ENCODE results near the gene PRRC2A.
"Not testable (repeated sequence)": the region's sequence is repeated elsewhere in the genome, so short reads cannot be mapped to it uniquely, and the experiment has no call there.

PRRC2A gene

DNA sequence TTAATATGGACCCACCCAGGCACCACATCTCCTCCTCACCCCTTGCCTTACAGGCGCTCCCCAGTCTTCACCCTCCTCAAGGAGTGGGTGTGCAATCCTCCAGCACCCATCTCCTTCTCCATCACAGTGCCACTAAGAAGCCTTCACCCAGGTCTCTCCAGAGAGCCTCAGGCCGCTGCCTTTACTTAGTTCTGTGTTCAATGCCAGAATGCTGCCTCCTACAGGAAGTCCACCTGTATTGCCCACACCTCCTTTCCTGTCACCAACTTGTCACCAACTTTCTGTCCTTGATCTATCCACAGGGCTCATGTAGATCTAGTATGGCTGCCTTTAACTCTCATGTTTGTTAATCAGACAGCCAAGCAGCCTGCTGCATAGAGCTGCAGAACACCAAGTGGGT is 35.0 kb upstream of the PRRC2A start:
- no peak for DNase-seq (ENCODE audit: low read depth in 2 of 2)

- DNase-seq (ENCODE audit: low read depth in 2 of 2) = no peak
These were observed 34.5 kb upstream of the PRRC2A start, which contains the start of gene LST1 for GRCh38 chr6:31586008-31586407. Gene LST1 (plus strand): TSS chr6:31586277. CDS start chr6:31587300, 1,023 bp downstream.

- DNase-seq (ENCODE audit: low read depth in 2 of 2) = no peak
These were observed 33.8 kb upstream of the PRRC2A start for GRCh38 chr6:31586599-31587281.

DNA sequence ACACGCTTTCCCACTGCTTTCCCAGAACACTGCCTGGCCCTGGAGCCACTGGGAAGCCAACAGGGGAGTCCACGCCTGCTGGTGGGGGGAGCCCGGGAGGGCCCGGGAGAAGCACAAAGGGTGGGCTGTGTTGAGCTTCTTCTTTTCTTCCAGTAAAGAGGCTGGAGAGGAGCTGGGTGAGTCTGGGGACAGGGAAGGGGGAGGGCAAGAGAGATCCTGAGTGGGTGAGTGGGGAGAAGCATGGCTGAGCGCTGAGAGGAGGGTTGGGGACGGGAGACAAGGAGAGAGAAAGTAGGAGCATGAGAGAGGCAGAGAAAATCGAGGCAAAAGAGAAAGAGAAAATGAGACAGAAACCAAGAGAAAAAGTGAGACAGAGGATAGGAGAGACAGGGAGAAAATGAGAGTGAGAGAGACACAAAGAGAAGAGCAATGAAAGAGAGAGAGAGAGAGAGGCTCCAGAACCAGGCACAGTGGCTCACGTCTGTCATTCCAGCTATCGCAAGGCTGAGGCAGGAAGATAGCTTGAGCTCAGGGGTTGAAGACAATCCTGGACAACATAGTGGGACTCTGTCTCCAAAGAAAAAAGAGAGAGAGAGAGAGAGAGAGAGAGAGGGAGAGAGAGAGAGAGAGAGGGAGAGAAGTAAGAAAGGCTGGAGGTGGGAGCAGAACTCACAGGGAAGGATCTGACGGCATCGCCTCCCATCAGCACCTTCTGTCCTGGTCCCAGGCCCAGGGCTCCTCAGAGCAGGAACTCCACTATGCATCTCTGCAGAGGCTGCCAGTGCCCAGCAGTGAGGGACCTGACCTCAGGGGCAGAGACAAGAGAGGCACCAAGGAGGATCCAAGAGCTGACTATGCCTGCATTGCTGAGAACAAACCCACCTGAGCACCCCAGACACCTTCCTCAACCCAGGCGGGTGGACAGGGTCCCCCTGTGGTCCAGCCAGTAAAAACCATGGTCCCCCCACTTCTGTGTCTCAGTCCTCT is 32.4 kb upstream of the PRRC2A start:
- DNase-seq (ENCODE audit: low read depth in 2 of 2) = no peak

GRCh38 chr6:31588871-31589650 is 31.5 kb upstream of the PRRC2A start:
- DNase-seq (ENCODE audit: low read depth in 2 of 2) = no peak

- not testable (repeated sequence) for DNase-seq (ENCODE audit: low read depth in 2 of 2)
These were observed 29.8 kb upstream of the PRRC2A start for GRCh38 chr6:31590691-31591090.

- DNase-seq (ENCODE audit: low read depth in 2 of 2) = no peak
These were observed 28.1 kb upstream of the PRRC2A start for GRCh38 chr6:31592396-31592771.

DNA sequence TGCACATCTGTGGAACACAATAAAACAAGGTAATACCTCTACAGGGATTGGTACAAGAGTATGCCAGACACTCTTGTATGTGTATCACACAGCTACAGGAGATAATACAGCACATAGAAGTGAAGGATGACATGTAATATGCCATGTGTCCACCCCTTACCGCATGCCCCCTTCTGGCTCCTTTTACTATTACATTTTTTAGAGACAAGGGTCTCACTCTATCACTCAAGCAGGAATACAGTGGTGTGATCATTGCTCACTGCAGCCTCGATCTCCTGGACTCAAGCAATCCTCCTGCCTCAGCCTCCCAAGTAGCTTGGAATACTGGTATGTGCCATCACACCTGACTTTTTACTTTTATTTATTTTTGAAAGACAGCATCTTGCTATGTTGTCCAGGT is 23.5 kb upstream of the PRRC2A start:
- no peak for DNase-seq (ENCODE audit: low read depth in 2 of 2)

DNA sequence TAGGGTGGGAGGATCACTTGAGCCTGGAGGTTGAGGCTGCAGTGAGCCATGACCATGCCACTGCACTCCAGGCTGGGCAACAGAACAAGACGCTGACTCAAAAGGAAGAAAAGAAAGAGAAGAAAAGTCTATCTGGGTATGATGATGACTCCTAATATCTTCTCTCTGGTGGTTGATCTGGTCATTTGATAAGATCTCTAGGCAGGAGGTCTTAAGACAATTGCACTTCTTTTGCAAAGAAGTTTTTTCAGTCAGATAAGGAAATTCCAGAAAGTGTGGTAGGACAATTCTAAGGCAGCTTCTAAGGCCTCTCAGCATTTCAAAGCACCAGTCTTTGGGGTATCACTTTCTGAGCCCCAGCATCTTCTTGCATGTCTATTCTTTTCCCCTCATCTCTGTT is 13.2 kb upstream of the PRRC2A start:
- no peak for DNase-seq (ENCODE audit: low read depth in 2 of 2)

GRCh38 chr6:31609519-31610406 is 10.8 kb upstream of the PRRC2A start:
- DNase-seq (ENCODE audit: low read depth in 2 of 2) = no peak

GRCh38 chr6:31610968-31611367 is 9.5 kb upstream of the PRRC2A start:
- DNase-seq (ENCODE audit: low read depth in 2 of 2) = peak; percentile 27 to 39

GRCh38 chr6:31614075-31614619 is 6.4 kb upstream of the PRRC2A start:
- DNase-seq (ENCODE audit: low read depth in 2 of 2) = no peak

GRCh38 chr6:31614684-31615578 is 5.6 kb upstream of the PRRC2A start, which contains the start of gene AIF1:
Gene AIF1 (plus strand): TSS chr6:31615234. CDS start chr6:31615330, 96 bp downstream.
- DNase-seq (ENCODE audit: low read depth in 2 of 2) = no peak

DNA sequence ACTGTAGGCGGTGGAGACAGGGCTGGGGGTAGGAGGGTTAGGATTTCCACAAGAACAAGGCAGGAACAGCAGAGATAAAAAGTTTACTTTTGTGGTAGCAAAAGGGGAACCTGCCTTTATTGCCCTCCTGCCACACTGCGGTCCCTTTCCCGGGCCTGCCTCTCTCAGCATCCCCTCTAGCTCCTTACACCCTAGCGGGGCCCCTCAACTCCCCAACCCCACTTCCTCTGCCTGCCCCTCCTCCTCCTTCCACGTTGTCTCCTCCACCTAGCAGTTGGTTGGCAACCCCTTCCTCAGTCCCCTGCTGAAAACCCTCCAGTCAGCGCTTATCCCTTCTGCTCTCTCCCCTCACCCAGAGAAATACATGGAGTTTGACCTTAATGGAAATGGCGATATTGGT is 4.8 kb upstream of the PRRC2A start:
- no peak for DNase-seq (ENCODE audit: low read depth in 2 of 2)

- no peak for DNase-seq (ENCODE audit: low read depth in 2 of 2)
These were observed 3.5 kb upstream of the PRRC2A start for GRCh38 chr6:31617010-31617409.

DNA sequence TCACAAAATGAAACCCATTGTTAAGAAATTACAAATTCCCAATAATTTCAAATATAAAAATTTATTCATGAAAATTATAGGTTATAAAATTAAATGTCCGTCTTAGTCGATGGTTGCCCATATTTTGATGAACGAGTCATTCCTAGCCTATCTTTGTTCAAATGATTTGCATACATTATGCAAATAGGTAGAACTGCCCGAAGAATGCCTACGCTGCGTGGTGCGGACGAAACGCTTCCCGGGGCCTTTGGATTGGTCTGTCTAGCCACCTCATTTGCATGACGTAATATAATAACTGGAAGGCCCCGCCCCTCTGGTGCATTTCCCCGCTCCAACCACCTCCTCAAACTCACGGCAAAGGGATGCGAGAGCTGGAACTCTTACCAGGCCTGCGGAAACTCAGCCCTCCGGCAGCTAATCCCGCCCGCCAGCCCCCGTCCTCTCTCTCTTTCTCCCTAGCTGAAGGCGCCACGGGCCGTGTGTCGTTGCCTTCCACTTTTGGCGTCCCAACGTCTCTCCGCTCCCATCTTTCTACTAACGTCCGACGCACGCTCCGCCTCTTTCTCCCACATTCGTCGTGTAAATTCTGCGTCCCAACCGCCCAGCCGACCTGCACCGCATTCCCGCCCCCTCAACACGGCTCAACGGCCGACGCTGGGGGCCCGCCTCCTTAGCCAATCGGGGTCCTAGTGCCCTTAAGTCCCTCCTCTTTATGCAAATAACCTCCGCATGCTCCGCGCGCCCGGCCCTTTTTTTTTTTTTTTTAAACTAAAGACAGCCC is 520 bp upstream of the PRRC2A start:
- DNase-seq (ENCODE audit: low read depth in 2 of 2) = peak; percentile 93 to 99

DNA sequence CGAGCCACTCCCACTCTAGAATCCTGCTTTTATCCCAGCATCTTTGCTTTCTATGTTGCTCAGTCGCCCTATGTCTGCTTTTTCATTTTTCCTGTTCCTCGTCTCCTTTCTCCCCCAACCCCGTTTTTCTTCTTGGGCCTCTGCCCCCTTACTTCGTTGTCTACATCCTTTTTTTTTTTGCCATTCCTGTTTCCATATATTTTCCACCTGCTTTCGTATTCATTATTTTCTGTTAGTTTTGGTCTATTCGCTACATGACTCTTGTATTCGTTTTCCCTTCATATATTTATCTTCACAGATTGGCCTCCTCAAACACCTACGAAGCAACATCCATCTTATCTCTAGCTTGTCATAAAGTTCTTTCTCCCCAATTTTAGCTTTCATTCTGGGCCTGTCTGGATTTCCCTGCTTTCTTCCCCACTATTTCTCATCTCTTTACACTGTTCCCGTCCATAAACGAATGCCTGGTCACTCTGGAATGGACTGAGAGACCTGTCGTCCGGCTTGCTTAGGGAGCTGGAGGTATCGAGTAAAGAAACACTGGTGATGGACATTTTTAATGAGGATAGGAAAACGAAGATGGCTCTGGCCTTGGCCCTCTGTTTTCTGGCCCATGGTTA is 915 bp downstream of the PRRC2A start:
- DNase-seq (ENCODE audit: low read depth in 2 of 2) = no peak

- DNase-seq (ENCODE audit: low read depth in 2 of 2) = no peak
These were observed 1.5 kb downstream of the PRRC2A start for GRCh38 chr6:31621991-31622390.
